Measurements from ENCODE around the gene ANKRD33. TPM values are rescaled to one million over a fixed set of nuclear protein-coding genes. Genes with fewer than 3 reads are reported as not detected.
A peak's percentile ranks its signal among the peaks of the same experiment; 100 is the strongest.

ANKRD33 gene
- total and polyA plus RNA-seq, 2 of the 8 experiments (the other 6 are each of a cell fraction or from before 2014, with no cell fraction given) = 0.41 to 0.53 TPM

- no peak overlapping the region; the same call in 1 of the 2 replicates for H4K8ac ChIP-seq (ENCODE audit: extremely low read depth, insufficient read depth, low read length)
- no peak overlapping the region for H3K18ac ChIP-seq (ENCODE audit: extremely low read depth, low read length)
- no peaks in the 10 kb centered on the region for H3K4me1 ChIP-seq (replicated peaks in 1 of 4; ENCODE audit: control insufficient read depth in 3 of 4, insufficient read depth in 4 of 4, low read length in 3 of 4)
- H3K9me3 ChIP-seq (ENCODE audit: insufficient read depth in 2 of 2, low read depth in 1 of 2, low read length in 1 of 2) = no peaks in the 10 kb centered on the region
- H2AFZ ChIP-seq (ENCODE audit: low read length) = no peak overlapping the region
- no peak overlapping the region for H2BK5ac ChIP-seq (ENCODE audit: low read depth, low read length)
- H3K9ac ChIP-seq (replicated peaks in 1 of 4; ENCODE audit: extremely low read depth in 1 of 4, low read depth in 3 of 4, low read length in 3 of 4) = no peak overlapping the region
- 61% methylated on average over 18 of the region's 23 CpGs; no CpG with 5 or more reads in 1 of the 2 experiments for WGBS, 2 experiments (ENCODE audit: extremely low coverage in 1 of 2, insufficient coverage in 1 of 2, insufficient read length in 1 of 2, insufficient replicate concordance in 2 of 2, low coverage in 1 of 2, low lambda C conversion rate in 2 of 2, missing lambda C conversion rate in 1 of 2)
- no peak overlapping the region for H3K4ac ChIP-seq (replicated peaks; ENCODE audit: insufficient read length, low read depth, low read length)
- no peak overlapping the region for H4K5ac ChIP-seq (ENCODE audit: insufficient read length, low read depth, low read length)
- H2BK20ac ChIP-seq (ENCODE audit: low read length) = no peak overlapping the region
- ChIA-PET POLR2A (ENCODE audit: partially characterized antibody) (interaction anchor here (1.3 to 1.8 kb wide), 2 partner anchors 12 to 50 kb away, joined by 4 to 5 read pairs; no protein-coding TSS in a partner anchor), CTCF (ENCODE audit: partially characterized antibody) (interaction anchor here (0.9 to 12.7 kb wide), 6 partner anchors 11 to 63 kb away, joined by 3 to 234 read pairs (median 5); no protein-coding TSS in a partner anchor)
- no peak overlapping the region for H3K27ac ChIP-seq (ENCODE audit: low read depth, low read length)
- no peak overlapping the region for H2AK5ac ChIP-seq (ENCODE audit: low read depth, low read length)
- H3K36me3 ChIP-seq (ENCODE audit: control insufficient read depth in 2 of 4, insufficient read depth in 4 of 4, low read length in 3 of 4) = peaks cover 0 to 3% (median 0%) of the 10 kb centered on the region in 4 experiments; a peak in 1 of 8 replicates
- peaks cover 6% of the 10 kb centered on the region for H3K23me2 ChIP-seq (ENCODE audit: low read depth, low read length)
- peak overlapping the region; percentile 48 to 58 for H3K4me2 ChIP-seq (ENCODE audit: insufficient read depth in 1 of 2, low read depth in 2 of 2, low read length in 2 of 2)
- H2BK120ac ChIP-seq (replicated peaks; ENCODE audit: low read depth, low read length) = no peak overlapping the region
- H3K23ac ChIP-seq (ENCODE audit: insufficient read length) = no peak overlapping the region
- H2BK12ac ChIP-seq (ENCODE audit: low read depth, low read length) = no peak overlapping the region
- no peak overlapping the region for H3K14ac ChIP-seq (ENCODE audit: insufficient read length)
- H3K79me2 ChIP-seq (ENCODE audit: control insufficient read depth in 1 of 2, insufficient read depth in 2 of 2, low read length in 2 of 2) = no peaks in the 10 kb centered on the region
- peak overlapping the region; percentile 46 for H4K91ac ChIP-seq (replicated peaks; ENCODE audit: insufficient read length, low read length)
- H3K4me3 ChIP-seq (ENCODE audit: extremely low read depth in 1 of 4, insufficient read depth in 2 of 4, low read depth in 3 of 4, low read length in 4 of 4) = peak overlapping the region in 2 of 4 experiments; percentile 42 to 61; a peak in 5 of 8 replicates
- H4K20me1 ChIP-seq (replicated peaks in 1 of 2; ENCODE audit: control insufficient read depth in 1 of 2, insufficient read depth in 2 of 2, low read length in 2 of 2) = no peaks in the 10 kb centered on the region
- DNase-seq (ENCODE audit: low read depth in 1 of 2, low spot score in 2 of 2) (no peak), FAIRE-seq (no peak)
- H3K56ac ChIP-seq (replicated peaks; ENCODE audit: insufficient read length, low read depth, low read length) = no peak overlapping the region
- peaks cover 4 to 27% (median 20%) of the 10 kb centered on the region in 4 experiments for H3K27me3 ChIP-seq (replicated peaks in 1 of 4; ENCODE audit: control insufficient read depth in 3 of 4, extremely low read depth in 1 of 4, insufficient read depth in 3 of 4, low read length in 3 of 4)
- H3K79me1 ChIP-seq (ENCODE audit: low read depth, low read length) = no peaks in the 10 kb centered on the region
- no peak for TF ChIP-seq TBP (IDR thresholded peaks at IDR 0.05; ENCODE audit: low read depth, low read length)
- TF ChIP-seq JUND (IDR thresholded peaks at IDR 0.05; ENCODE audit: low read length) = no peak
- TF ChIP-seq SP2 (IDR thresholded peaks at IDR 0.05; ENCODE audit: low read length) = no peak
- no peak for TF ChIP-seq JUN (IDR thresholded peaks at IDR 0.05; ENCODE audit: low read depth, low read length)
- H2BK15ac ChIP-seq (ENCODE audit: low read length) = no peak overlapping the region
Measured at GRCh38 chr12:51906430-51907082, 18.7 kb downstream of the ANKRD33 start.

Measured in H1 (cell line).